Stimulated activated CD8-positive, alpha-beta memory T cell treated with anti-CD3 and anti-CD28 coated beads, Interleukin-15, amount 100 ng/mL, for 24 hours (primary cell): ENCODE data around the gene KCNN3.
A peak's percentile ranks its signal among the peaks of the same experiment; 100 is the strongest.

ENCODE experiments used
- DNase-seq: peaks from one replicate; pipeline ENCODE4 v3.0.0-alpha.2; 2020; ENCODE audit warnings: low read depth

The KCNN3 gene

GRCh38 chr1:154770897-154771594 is 99.0 kb downstream of the KCNN3 start:
- DNase-seq, result no peak

GRCh38 chr1:154769193-154769895 is 100.7 kb downstream of the KCNN3 start:
- DNase-seq, result no peak

GRCh38 chr1:154768456-154769125 is 101.5 kb downstream of the KCNN3 start:
- no peak for DNase-seq

GRCh38 chr1:154767315-154768240 is 102.5 kb downstream of the KCNN3 start:
- DNase-seq, result no peak

GRCh38 chr1:154765970-154766369 is 104.1 kb downstream of the KCNN3 start:
- no peak for DNase-seq

- DNase-seq, result no peak
Measured at GRCh38 chr1:154764773-154765172, 105.3 kb downstream of the KCNN3 start.

- DNase-seq, result no peak
Measured at GRCh38 chr1:154764181-154764580, 105.9 kb downstream of the KCNN3 start.

- peak; percentile 74 for DNase-seq
Measured at GRCh38 chr1:154760469-154760933, 109.6 kb downstream of the KCNN3 start.

GRCh38 chr1:154759793-154760192 is 110.3 kb downstream of the KCNN3 start:
- DNase-seq, result no peak

GRCh38 chr1:154759196-154759595 is 110.9 kb downstream of the KCNN3 start:
- no peak for DNase-seq

GRCh38 chr1:154758346-154758745 is 111.7 kb downstream of the KCNN3 start:
- DNase-seq, result no peak

GRCh38 chr1:154756793-154757548 is 113.1 kb downstream of the KCNN3 start:
- no peak for DNase-seq

GRCh38 chr1:154755858-154756730 is 114.0 kb downstream of the KCNN3 start:
- DNase-seq, result no peak

GRCh38 chr1:154753426-154753825 is 116.7 kb downstream of the KCNN3 start:
- no peak for DNase-seq

GRCh38 chr1:154752273-154753030 is 117.6 kb downstream of the KCNN3 start:
- no peak for DNase-seq

- no peak for DNase-seq
Measured at GRCh38 chr1:154751690-154752089, 118.4 kb downstream of the KCNN3 start.

- DNase-seq, result no peak
Measured at GRCh38 chr1:154750681-154751665, 119.1 kb downstream of the KCNN3 start.
